NCI-H345 treated with DMSO at 0.1 percent for 48 hours (cell line): ENCODE measurements around the gene FAM193B.
"Not testable (repeated sequence)": the region's sequence is repeated elsewhere in the genome, so short reads cannot be mapped to it uniquely, and the experiment has no call there.

Source experiments
- DNase-seq: peaks from one replicate; lab custom pipeline; 2025; ENCODE audit not compliant: unreplicated experiment; lab: John Stamatoyannopoulos, UW

The FAM193B gene

DNA sequence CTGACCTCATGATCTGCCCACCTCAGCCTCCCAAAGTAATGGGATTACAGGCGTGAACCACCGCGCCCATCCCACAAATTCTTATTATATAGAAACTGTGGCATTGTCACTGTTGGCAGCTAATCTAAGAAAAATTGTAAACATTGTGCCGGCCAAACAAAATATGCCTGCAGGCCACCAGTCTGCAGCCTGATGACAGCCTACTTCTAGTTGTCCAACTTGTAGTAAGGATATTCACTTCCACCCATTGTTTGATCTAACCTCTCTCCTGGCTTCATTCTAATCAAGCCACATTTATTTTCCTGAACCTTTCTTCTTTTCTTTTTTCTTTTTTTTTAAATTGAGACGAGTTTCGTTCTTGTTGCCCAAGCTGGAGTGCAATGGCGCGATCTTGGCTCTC, 24.0 kb upstream of the FAM193B start:
- DNase-seq, result no peak

DNA sequence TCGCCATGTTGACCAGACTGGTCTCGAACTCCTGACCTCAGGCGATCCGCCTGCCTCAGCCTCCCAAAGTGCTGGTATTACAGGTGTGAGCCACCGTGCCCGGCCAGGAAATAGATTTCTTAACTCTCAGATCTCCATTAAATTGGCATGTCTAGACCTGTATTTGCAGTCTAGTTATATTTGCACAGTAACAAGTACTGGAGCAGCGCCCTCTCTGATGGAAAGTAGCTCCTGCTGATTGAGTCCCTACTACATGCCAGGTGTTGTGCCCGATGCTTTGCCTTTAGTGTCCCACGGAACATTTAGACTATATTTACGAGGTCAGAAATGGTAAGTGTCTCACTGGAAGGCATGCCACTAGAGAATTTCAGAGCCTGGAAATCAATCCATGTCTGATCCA, 21.8 kb upstream of the FAM193B start:
- DNase-seq, result no peak

DNA sequence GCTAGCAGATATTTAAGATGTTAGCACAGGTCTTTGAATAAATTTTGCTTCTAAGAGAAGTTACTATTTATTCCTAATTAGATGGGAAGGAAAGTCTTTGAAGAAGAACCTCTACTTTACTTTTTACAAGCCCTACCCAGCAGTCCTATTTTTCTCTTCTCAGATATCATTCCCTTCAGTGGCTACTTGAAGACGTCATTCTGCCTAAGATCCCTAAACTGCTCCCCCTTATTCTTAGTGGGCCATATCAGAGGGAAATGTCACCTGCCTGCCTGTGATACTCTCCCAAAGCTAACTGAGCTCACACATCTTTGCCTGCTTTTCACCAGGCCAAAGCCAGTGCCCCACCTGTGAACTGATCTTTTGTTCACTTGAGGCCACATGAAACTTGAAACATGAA, 21.1 kb upstream of the FAM193B start:
- no peak for DNase-seq

DNA sequence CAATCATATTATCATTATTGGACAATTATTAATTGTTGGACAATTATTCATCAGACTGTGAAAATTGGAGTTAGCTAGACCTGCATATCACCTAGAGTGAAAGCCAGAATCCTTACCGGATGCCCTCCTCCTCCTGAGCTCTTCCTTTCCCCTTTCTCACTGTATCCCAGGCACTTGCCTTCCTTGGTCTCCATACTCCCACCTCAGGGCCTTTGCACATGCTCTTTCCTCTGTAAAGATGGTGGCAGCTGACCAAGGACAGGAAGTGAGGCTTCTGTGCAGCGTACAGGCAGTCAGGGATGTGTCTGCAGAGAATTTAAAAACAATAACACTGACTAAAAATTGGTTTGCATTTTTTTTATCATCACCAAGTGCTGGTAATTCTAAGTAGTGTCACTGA, 15.5 kb upstream of the FAM193B start:
- no peak for DNase-seq

DNA sequence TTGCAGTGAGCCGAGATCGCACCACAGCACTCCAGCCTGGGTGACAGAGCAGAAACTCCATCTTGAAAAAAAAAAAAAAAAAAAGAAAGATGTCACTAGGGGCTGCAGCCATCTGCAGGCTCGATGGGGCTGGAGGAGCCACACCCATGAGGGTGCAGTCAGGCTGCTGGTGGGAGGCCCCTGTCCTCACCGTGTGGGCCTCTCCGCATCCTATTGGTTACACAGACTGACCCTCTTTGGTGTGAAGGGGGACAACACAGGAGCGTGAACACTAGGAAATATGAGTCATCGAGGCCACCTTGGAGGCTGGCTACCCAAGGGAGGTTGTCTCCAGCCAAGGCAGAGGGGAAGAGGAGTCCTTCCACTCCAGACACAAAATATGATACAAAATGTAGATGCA, 14.0 kb upstream of the FAM193B start:
- DNase-seq, result no peak

DNA sequence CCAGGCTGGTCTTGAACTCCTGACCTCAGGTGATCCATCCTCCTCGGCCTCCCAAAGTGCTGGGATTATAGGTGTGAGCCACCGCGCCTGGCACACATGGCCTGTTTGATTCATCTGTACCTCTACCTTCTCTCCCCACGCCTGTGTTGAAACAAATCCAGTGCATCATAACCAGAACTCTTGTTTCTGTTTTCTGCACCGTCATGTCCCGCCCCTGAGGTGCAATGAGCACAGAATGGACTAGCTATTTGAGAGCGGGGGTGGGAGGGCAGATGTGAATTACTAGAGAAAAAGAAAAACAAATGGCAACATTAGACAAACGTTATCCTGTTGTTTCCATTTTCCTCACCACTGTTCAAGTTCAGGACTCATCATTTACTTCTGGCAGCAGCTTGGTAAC, 10.7 kb upstream of the FAM193B start:
- DNase-seq, result no peak

DNA sequence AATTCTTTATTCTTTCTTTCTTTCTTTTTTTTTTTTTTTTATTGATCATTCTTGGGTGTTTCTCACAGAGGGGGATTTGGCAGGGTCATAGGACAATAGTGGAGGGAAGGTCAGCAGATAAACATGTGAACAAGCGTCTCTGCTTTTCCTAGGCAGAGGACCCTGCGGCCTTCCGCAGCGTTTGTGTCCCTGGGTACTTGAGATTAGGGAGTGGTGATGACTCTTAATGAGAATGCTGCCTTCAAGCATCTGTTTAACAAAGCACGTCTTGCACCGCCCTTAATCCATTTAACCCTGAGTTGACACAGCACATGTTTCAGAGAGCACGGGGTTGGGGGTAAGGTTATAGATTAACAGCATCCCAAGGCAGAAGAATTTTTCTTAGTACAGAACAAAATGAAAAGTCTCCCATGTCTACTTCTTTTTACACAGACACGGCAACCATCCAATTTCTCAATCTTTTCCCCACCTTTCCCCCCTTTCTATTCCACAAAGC, 5.1 kb upstream of the FAM193B start:
- not testable (repeated sequence) for DNase-seq

DNA sequence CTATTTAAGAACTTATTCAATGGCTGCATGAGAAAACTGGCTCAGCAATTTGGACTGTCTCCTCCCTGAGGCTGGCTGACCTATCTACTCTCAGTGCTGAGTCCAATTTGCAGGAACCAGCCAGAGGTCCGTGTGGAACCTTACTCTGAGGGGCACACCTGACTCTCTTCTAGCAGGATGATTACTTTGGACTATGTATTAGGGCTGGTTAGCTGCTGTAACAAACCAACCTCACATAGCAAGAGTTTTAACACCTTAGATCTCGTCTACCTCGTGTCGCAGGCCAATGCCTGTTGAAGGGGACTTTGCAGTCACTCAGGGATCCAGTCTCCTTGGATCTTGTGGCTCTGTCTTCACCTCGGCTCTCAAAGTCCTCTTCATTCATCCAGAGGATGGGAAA, 3.4 kb upstream of the FAM193B start:
- DNase-seq, result no peak

DNA sequence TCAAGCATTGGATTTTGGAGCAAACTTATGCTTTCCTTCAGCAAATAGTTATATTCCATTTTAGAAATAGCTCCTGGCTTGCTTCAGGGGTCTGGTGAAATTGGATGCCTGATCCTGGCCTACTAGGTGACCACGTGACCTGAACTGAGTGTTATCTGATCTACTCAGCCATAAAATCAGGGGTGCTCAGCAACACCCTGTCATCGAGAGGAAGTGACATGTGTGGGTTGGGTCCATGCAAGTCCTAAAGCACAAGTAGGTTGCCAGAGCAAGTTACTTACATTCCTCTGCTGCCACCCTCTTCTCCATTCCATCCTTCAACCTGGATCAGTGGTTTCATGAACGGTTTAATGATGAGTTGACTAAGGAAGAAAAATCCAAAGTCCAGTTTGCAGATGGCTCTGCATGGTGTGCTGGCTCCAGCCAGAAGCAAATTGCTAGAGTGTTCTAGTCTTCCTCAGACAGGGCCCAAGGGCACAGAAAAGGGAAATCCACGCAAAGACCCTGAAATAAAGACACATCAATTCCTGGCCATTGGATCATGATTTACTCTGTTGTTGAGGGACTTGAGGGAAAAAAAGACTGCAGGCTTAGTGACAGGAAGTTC, 2.8 kb upstream of the FAM193B start:
- no peak for DNase-seq

DNA sequence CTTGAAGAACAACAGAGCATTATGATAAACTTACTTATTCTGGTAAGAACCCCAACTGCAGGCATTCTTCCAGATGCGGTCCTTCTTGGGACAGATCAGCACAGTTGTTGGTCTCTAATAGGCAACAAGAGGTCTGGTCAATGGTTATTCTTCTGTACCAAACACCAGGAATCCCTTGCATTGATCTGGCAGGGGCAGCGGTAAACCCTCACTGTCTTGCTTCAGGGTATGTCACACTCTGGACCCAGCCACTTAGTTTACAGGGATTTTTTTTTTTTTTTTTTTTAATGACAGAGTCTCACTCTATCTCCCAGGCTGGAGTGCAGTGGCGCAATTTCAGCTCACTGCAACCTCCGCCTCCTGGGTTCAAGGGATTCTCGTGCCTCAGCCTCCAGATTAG, 1.3 kb upstream of the FAM193B start:
- DNase-seq, result no peak

DNA sequence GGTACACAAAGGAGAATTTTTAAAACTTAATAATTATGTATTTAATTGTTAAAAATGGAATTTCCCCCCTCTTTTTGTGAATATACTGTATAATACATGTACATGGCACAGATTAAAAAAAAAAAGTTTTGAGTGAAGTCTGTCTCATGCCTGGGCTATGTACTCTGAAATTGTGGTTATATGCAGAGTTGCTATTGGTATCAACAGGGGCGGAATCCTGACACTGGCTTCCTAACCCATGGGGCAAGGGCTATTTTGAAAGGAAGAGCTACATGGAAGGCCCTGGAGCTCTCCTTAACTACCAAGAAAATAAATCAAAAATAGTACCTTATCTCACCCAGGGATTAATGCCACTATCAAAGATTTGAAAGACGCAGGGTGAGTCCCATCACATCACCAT, 865 bp upstream of the FAM193B start:
- DNase-seq, result no peak

DNA sequence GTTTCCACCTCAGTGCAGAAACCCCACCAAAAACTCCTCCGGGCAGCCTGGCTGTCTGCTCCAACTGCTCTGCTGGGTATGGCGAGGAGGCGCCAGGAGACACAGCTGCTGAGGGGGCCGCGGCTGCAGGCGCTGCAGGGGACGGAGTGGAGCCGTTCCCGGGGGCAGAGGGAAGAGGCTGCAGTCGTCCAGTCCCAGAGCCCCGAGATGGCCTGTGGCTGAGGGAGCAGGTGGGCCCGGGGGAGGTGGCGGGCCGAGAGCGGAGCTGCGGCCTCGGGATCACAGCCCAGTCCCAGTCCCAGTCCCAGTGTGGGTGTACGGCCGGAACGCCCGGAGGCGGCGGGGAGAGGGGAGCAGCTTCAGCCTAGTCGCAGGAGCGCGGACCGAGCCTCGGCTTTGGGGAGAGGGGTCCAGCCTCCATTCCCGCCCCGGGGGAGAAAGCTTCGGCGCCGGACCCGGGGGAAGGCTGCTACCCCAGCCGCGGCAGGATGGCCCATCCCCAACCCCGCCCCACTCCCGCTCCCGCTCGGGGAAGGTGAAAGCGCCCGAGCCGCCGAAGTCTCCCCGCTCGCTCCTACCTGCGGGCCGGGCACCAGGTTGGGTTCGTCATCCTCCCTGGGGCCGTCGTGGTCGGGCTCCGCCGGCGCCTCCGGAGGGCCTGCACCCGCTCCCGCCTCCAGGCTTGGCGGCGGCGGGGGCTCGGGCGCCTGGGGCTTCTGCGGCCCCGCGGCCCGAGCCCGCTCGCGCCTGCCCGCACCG, 513 bp downstream of the FAM193B start:
- DNase-seq, result no peak

DNA sequence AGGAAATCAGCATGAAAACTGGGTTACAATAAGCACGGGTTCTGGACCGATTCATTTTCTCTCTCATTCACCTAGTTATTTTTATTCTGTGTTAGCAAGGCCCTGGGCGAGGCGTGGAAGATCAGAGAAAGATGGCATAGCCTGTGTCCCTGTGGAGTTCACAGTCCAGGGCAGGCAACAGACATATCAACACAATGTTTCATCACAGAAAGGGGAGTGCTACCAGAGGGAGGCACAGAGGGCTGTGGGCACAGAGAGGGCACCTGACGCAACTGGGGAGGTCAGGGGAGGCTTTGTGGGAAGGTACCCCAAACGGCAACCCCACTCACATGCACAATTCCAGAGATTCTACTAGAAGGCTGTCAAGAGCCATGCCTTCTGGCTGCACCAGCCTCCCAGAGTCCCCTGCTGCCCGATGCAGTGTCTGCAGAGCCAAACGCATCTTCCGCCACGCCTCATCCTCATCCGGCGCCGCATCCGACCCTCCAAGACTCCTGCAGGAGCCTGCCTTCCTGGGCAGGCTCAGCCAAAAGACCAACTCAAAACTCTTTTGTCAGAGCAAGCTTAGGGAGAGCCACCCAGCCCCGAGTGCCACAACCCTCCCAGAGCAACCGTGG, 1.4 kb downstream of the FAM193B start:
- no peak for DNase-seq

DNA sequence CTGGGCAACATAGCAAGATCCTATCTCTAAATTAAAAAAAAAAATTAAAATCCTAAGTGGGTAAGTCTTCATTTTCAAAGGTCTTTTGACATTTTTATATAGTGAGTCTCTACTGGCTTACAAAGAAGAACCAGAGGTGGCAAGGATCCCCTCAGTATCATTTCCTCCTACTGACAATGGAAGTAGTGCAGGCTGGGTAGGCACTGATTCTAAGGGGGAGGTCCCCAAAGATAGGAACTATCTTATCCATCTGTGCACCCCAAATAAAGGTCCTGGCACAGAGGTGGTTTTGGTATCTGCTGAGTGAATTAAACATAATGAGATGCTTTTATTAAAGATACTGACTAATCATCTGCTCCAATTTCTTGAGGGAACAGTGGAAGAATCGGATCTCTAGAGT, 4.2 kb downstream of the FAM193B start:
- DNase-seq, result no peak

DNA sequence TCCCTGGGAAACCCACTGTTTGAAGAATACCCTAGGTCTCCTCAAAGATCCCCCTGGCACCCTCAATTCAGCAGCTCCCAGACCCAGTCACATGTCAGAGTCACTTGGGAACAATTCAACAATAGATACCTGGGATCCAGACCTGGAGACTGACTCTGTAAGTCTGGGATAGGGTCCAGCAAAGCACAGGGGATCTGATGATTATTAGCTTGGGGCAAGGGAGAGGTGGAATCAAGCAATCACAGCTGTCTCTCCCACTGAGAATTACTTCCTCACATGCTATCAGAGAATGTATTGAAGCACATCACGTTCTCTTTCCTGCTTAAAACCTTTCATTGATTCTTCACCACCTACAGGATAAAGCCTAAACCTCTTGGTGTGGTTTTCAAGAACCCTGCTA, 5.9 kb downstream of the FAM193B start:
- DNase-seq, result no peak

DNA sequence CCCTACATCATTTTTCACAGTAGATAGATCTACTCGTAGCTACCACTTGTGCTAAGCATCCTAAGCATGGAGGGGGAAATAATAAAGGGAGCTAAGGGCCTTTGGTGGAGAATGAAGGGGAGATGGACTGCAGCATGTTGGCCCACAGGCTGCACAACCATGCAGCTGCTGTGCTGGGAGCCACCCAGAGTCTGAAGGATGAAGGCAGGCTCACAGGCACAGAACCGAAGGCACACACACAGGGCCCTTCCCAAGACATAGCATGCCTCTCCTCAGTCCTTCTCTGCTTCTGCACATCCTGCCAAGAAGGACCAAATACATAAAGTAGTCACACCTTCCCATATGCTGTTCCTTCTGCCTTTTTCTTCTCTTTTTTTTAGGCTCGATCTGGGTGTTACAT, 6.6 kb downstream of the FAM193B start:
- no peak for DNase-seq

DNA sequence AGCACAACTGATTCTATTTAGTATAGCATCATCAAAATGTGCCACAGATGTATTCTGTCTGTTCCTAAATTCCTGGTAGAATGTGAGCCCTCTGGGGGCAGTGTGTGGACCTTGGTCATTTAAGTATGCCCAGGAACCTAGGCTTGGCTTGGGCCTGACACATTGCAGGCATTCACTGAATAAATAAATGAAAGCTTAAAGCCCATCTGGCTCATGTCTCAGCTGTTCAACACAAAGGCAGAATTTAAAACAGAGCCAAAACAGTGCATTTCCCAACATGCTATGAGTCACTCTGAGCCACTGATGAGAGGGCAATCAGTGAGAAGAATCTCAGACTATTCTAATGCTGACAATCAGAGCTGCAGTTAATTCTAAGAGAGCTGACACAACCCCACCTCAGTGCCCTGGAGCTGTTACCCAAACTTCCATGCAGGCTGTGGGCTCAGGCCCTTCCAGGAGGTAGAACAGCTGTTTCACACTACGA, 8.1 kb downstream of the FAM193B start:
- DNase-seq, result no peak

DNA sequence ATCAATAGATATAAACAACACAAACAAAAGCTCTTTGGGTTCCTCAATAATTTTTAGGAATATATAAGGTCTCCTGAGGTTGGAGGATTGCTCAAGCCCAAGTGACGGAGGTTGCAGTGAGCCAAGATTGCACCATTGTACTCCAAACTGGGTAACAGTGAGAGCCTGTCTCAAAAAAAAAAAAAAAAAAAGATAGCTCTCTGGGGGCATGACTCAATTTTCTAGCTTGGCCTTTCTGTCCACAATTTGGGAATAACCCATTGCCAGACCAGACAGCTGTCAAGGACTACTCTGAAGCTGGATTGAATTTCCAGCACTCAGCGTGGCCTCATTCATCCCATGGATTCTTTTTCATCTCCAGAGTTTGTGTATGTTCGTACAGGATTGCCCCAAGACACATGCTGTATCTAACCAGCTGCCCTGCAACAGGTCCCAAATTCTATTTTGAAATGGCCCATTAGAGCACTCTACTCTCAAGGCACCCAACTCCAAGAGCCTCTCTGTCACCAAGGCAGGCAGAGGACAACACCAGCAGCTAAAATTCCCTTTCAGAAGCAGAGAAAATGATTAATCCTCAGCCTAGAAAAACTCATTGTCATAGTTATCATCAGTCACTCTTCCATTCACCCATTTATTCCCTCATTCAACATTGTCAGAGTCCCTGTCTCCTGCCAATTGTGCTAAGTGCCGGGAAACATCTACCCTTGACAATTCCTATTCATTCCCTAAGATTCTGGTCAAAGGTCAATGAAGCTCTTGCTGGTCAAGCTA, 8.7 kb downstream of the FAM193B start:
- DNase-seq, result no peak

DNA sequence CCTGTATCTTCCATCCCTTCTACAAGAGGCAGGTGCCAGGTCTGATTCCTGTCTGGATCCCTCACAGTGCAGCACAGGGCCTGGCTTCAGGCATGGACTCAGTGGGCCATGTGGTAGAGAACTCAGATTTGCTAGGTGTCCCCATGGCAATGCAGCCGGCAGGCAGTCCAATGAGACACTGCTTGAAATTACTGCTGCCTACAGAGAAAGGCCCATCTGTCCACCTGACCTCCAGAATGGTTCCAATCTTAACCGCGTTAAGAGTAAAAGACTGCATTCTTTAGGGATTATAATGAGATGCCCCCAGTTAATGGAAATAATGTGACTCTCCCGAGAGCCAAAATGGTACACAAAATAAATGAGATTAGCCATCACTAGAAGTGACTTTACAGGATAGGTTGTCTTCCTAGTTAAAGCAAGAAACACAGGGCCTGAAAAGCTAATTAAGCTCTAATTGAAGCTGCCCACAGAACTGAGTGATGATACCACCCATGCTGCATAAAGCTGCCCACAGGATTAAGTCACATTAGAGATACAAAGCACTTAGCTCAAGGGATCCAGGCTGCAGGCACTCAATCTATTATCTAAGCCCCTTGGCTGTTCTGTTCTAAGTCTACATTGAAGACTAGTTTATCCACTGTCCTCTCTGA, 11.4 kb downstream of the FAM193B start:
- no peak for DNase-seq

DNA sequence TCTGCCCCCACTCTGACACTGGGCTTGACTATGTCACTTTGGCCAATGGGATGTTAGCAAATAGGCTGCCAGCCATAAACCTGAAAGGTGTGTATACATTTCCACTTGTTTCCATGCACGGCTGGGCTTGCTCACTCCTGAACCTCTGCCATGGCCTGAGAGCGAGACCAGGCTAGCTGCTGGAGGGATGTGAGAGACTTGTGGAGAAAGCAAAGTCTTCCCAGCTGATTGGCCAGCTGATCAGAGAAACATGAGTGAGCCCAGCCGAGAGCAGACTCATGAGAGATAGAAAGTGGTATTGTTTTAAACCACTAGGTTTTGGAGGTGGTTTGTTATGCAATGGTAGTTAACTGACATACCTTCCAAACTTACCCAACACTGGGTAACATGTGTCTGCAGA, 13.9 kb downstream of the FAM193B start:
- DNase-seq, result no peak

DNA sequence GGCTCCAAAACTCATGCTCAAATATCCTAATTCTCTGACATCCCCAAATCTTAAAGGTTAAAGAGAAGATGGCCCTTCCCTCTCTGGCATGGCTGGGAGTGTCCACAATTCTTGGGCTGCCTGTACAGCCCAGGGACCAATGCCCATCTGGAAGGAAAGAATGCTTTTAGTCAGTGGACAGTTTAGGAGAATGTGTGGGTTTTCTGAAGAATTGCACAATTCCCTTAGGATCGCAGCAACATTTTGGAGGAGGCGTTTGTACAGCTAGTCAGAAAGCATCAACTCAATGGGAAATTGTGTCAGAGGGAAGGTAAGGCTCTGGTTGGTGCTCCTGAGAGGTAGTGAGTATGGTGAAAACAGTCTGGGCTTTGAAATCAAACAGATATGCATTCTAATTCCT, 15.0 kb downstream of the FAM193B start:
- DNase-seq, result no peak
